Endothelial cell of umbilical vein (primary cell): ENCODE measurements around the gene MACROD2. TPM values are rescaled to one million over a fixed set of nuclear protein-coding genes. Genes with fewer than 3 reads are reported as not detected.

Experiments used
- BruUV-seq: library from RNA; stranded (reverse); fragments of 400-500 nt; replicated peaks from 2 replicates; lab custom pipeline; 2021; lab: Mats Ljungman, UMichigan
- CTCF ChIA-PET: fragments of 300-600, 350-600 bp; sonication (Branson Sonifier 250); formaldehyde crosslinking; loops from one replicate; lab custom pipeline; 2021; ENCODE audit warnings: antibody characterized with exemption, inconsistent platforms; lab: Charles Lee
- POLR2A ChIA-PET: fragments of 300-600, 350-600 bp; sonication (Branson Sonifier 250); formaldehyde crosslinking; loops from one replicate; lab custom pipeline; 2021; ENCODE audit warnings: antibody characterized with exemption, inconsistent platforms; lab: Charles Lee
- DNase-seq: peaks from one replicate; pipeline ENCODE4 v3.0.0-alpha.2; 2011; ENCODE audit warnings: low read depth, low spot score
- FAIRE-seq: peaks from 2 replicates; lab custom pipeline; 2011; peaks lifted over from hg19 to GRCh38; lab: Jason Lieb, UNC
- H2AFZ ChIP-seq: 2 replicates; pipeline ENCODE4 v1.6.0; 2012; ENCODE audit warnings: low read depth, low read length, control low read depth, inconsistent platforms
- H3K27ac ChIP-seq: 2 replicates; pipeline ENCODE4 v1.5.1; 2011; ENCODE audit warnings: low read depth, mild to moderate bottlenecking, control low read depth, low read length, moderate library complexity; ENCODE audit not compliant: insufficient read depth
- H3K27me3 ChIP-seq, 2 experiments: 2 replicates each; pipeline versions ENCODE4 v1.6.0 to v1.6.1; 2011; ENCODE audit warnings: low read length in 2 of 2, mixed read lengths in 1 of 2; ENCODE audit not compliant: control insufficient read depth in 2 of 2, insufficient read depth in 2 of 2
- H3K36me3 ChIP-seq, 2 experiments: 2 replicates in 1 of 2; 3 replicates in 1 of 2; pipeline ENCODE4 v1.5.1; 2011; ENCODE audit warnings: low read length in 2 of 2, mild to moderate bottlenecking in 1 of 2, moderate library complexity in 1 of 2; ENCODE audit not compliant: control insufficient read depth in 2 of 2, insufficient read depth in 2 of 2; ENCODE audit errors: extremely low read depth in 1 of 2
- H3K4me1 ChIP-seq: 3 replicates; pipeline ENCODE4 v1.5.1; 2011; ENCODE audit warnings: mild to moderate bottlenecking, low read length; ENCODE audit not compliant: control insufficient read depth, insufficient read depth; ENCODE audit errors: extremely low read depth
- H3K4me2 ChIP-seq: 2 replicates; pipeline ENCODE4 v1.6.1; 2011; ENCODE audit warnings: low read length, control low read depth, mixed read lengths; ENCODE audit not compliant: insufficient read depth
- H3K4me3 ChIP-seq, 3 experiments: fragments of 200-600 bp in 1 of 3; sonication (generic), shearing (Covaris generic) in 1 of 3; replicated peaks in 1 of 3; 2 replicates each; pipeline ENCODE4 v1.5.1; 2011 to 2016; ENCODE audit warnings: control low read depth in 3 of 3, low read length in 3 of 3, mild to moderate bottlenecking in 2 of 3, inconsistent platforms in 1 of 3, low read depth in 1 of 3, moderate library complexity in 1 of 3; ENCODE audit not compliant: insufficient read depth in 1 of 3
- H3K79me2 ChIP-seq: 2 replicates; pipeline ENCODE4 v1.6.0; 2012; ENCODE audit warnings: low read length, inconsistent platforms; ENCODE audit not compliant: control insufficient read depth, insufficient read depth
- H3K9ac ChIP-seq: replicated peaks from 2 replicates; pipeline ENCODE3; 2011; ENCODE audit warnings: low read length, control low read depth; ENCODE audit not compliant: insufficient read depth; ENCODE audit errors: extremely low read depth
- H3K9me1 ChIP-seq: replicated peaks from 3 replicates; pipeline ENCODE4 v1.6.0; 2011; ENCODE audit warnings: mild to moderate bottlenecking, low read length; ENCODE audit not compliant: control insufficient read depth, insufficient read depth; ENCODE audit errors: extremely low read depth
- H3K9me3 ChIP-seq: replicated peaks from 2 replicates; pipeline ENCODE4 v1.5.1; 2012; ENCODE audit warnings: low read length, inconsistent platforms; ENCODE audit not compliant: control insufficient read depth, insufficient read depth
- H4K20me1 ChIP-seq: replicated peaks from 2 replicates; pipeline ENCODE3; 2011; ENCODE audit warnings: mild to moderate bottlenecking, low read length; ENCODE audit not compliant: control insufficient read depth, insufficient read depth; ENCODE audit errors: extremely low read depth
- EZH2 ChIP-seq: IDR thresholded peaks from 2 replicates; pipeline ENCODE4 v1.6.1; 2012; ENCODE audit warnings: borderline replicate concordance, low read depth, mild to moderate bottlenecking, moderate library complexity, low read length, inconsistent platforms; ENCODE audit not compliant: severe bottlenecking
- FOS ChIP-seq: IDR thresholded peaks from 2 replicates; pipeline ENCODE4 v1.6.1; 2011; ENCODE audit warnings: mild to moderate bottlenecking, low read length, moderate library complexity, borderline replicate concordance; ENCODE audit not compliant: insufficient read depth
- GATA2 ChIP-seq: IDR thresholded peaks from 2 replicates; pipeline ENCODE4 v1.7.0; 2011; ENCODE audit warnings: low read depth, mild to moderate bottlenecking, moderate library complexity, mixed read lengths, low read length; ENCODE audit not compliant: insufficient read length, insufficient read depth
- JUN ChIP-seq: IDR thresholded peaks from 2 replicates; pipeline ENCODE4 v1.6.1; 2011; ENCODE audit warnings: borderline replicate concordance, low read depth; ENCODE audit not compliant: insufficient read length, insufficient read depth
- MYC ChIP-seq: IDR thresholded peaks from one replicate; pipeline ENCODE4 v1.6.1; 2011; ENCODE audit warnings: mild to moderate bottlenecking, low read depth, low read length
- POLR2A ChIP-seq: IDR thresholded peaks from 2 replicates; pipeline ENCODE4 v1.6.1; 2012; ENCODE audit warnings: low read depth, mild to moderate bottlenecking, control low read depth, low read length
- POLR2AphosphoS5 ChIP-seq: IDR thresholded peaks from 2 replicates; pipeline ENCODE4 v1.6.1; 2012; ENCODE audit warnings: low read depth, mild to moderate bottlenecking, control low read depth, low read length, moderate library complexity; ENCODE audit not compliant: insufficient read depth
- dilution Hi-C: fragments of 300-500 bp; cut with MboI; formaldehyde crosslinking; loops from one replicate; pipeline ENCODE4 v1.15.0; 2019; ENCODE audit warnings: low sequenced_read_pairs; ENCODE audit not compliant: extremely low pct_ligation_motif_present
- intact Hi-C: fragments of 100-400 bp; cut with micrococcal nuclease; formaldehyde crosslinking; loops from one replicate; pipeline ENCODE4 v1.10.0; 2022
- polyA plus RNA-seq, 4 experiments: library from polyadenylated mRNA; depleted of rRNA in 3 of 4; stranded (reverse) in 3 of 4; unstranded in 1 of 4; fragments of >200 nt; gene quantifications; 2 replicates each; pipeline versions ENCODE4 v1.2.1 to v1.2.3, GENCODE V29; 2011 to 2012; ENCODE audit warnings: missing spikeins in 1 of 4
- total RNA-seq: library from RNA; stranded (reverse); gene quantifications from 2 replicates; pipeline ENCODE4 v1.2.3, GENCODE V29; 2021
- TF ChIP-seq, protein P1 (sequence below): IDR thresholded peaks from 2 replicates; pipeline ENCODE4 v1.6.1; 2011; ENCODE audit not compliant: insufficient read depth, insufficient read length
- TF ChIP-seq, protein P2 (sequence below), 2 donors: IDR thresholded peaks; 1 replicate in 1 of 2; 2 replicates in 1 of 2; pipeline ENCODE4 v1.5.1; 2011; ENCODE audit warnings: low read length in 2 of 2, mild to moderate bottlenecking in 2 of 2, moderate library complexity in 2 of 2, control low read depth in 1 of 2, inconsistent platforms in 1 of 2, low read depth in 1 of 2; ENCODE audit not compliant: insufficient read depth in 1 of 2; ENCODE audit errors: extremely low read depth in 1 of 2

The MACROD2 gene
- total and polyA plus RNA-seq, 2 donors (not counting 3 experiments of a cell fraction or from before 2014, with no cell fraction given): 0.11 to 0.73 TPM

- Histone ChIP-seq H3K79me2 (no peaks in the 10 kb centered on the region), H2AFZ (no peak overlapping the region)
- CTCF ChIA-PET: interaction anchor here (1.5 kb wide), 1 partner anchor 51 kb away, joined by 3 read pairs; no protein-coding TSS in a partner anchor
Measured at GRCh38 chr20:14191559-14191958, 196.2 kb downstream of the MACROD2 start.

GRCh38 chr20:14193443-14193842 lies 198.1 kb downstream of the MACROD2 start:
- no TSS peak for BruUV-seq
- Histone ChIP-seq H3K4me1 (no peaks in the 10 kb centered on the region), H3K9ac (no peak overlapping the region), H3K9me3 (no peaks in the 10 kb centered on the region), H3K36me3 (no peaks in the 10 kb centered on the region), H3K79me2 (no peaks in the 10 kb centered on the region), H3K4me3 (no peak overlapping the region), H3K9me1 (no peaks in the 10 kb centered on the region), H3K4me2 (no peak overlapping the region), H3K27ac (no peak overlapping the region), H2AFZ (no peak overlapping the region), H4K20me1 (no peaks in the 10 kb centered on the region), H3K27me3 (no peaks in the 10 kb centered on the region)
- intact Hi-C loops: no loop called here
- dilution Hi-C loops: no loop called here
- DNase-seq (no peak), FAIRE-seq (no peak)
- CTCF ChIA-PET: no interaction called here
- TF ChIP-seq, protein P1, sequence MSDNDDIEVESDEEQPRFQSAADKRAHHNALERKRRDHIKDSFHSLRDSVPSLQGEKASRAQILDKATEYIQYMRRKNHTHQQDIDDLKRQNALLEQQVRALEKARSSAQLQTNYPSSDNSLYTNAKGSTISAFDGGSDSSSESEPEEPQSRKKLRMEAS: no peak
- TF ChIP-seq EZH2: no peak
- TF ChIP-seq FOS: no peak
- no peak for TF ChIP-seq POLR2AphosphoS5
- TF ChIP-seq, protein P2, sequence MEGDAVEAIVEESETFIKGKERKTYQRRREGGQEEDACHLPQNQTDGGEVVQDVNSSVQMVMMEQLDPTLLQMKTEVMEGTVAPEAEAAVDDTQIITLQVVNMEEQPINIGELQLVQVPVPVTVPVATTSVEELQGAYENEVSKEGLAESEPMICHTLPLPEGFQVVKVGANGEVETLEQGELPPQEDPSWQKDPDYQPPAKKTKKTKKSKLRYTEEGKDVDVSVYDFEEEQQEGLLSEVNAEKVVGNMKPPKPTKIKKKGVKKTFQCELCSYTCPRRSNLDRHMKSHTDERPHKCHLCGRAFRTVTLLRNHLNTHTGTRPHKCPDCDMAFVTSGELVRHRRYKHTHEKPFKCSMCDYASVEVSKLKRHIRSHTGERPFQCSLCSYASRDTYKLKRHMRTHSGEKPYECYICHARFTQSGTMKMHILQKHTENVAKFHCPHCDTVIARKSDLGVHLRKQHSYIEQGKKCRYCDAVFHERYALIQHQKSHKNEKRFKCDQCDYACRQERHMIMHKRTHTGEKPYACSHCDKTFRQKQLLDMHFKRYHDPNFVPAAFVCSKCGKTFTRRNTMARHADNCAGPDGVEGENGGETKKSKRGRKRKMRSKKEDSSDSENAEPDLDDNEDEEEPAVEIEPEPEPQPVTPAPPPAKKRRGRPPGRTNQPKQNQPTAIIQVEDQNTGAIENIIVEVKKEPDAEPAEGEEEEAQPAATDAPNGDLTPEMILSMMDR (IDR thresholded peaks at IDR 0.05; ENCODE audit: extremely low read depth in 1 of 2, insufficient read depth in 1 of 2, low read depth in 1 of 2, low read length in 2 of 2): no peak
- no peak for TF ChIP-seq JUN
- no peak for TF ChIP-seq MYC
- TF ChIP-seq GATA2: no peak
- TF ChIP-seq POLR2A: no peak
- POLR2A ChIA-PET: no interaction called here

More at GRCh38 chr20:14191559-14191958, 196.2 kb downstream of the MACROD2 start:
- DNase-seq (no peak), FAIRE-seq (no peak)
- H3K9ac ChIP-seq: no peak overlapping the region
- no peaks in the 10 kb centered on the region for H3K27me3 ChIP-seq
- no peaks in the 10 kb centered on the region for H3K4me1 ChIP-seq
- no peaks in the 10 kb centered on the region for H3K9me1 ChIP-seq
- no peak overlapping the region for H3K4me2 ChIP-seq
- BruUV-seq: no TSS peak
- no peak overlapping the region for H3K4me3 ChIP-seq
- no peaks in the 10 kb centered on the region for H3K9me3 ChIP-seq
- intact Hi-C loops (no loop called here), dilution Hi-C loops (no loop called here)
- no peaks in the 10 kb centered on the region for H3K36me3 ChIP-seq
- no peak overlapping the region for H3K27ac ChIP-seq
- TF ChIP-seq FOS (no peak), POLR2AphosphoS5 (no peak), POLR2A (no peak)
- no peaks in the 10 kb centered on the region for H4K20me1 ChIP-seq
- POLR2A ChIA-PET: no interaction called here
